Spinal cord (tissue), 10 donors: ENCODE results near the gene CEBPA. TPM values are rescaled to one million over a fixed set of nuclear protein-coding genes. Genes with fewer than 3 reads are reported as not detected.

Source experiments
- DNase-seq, 6 donors: peaks; one replicate each; pipeline versions ENCODE4 v3.0.0 to v3.0.0-alpha.2; 2013 to 2015; ENCODE audit warnings: low spot score in 6 of 6, low read depth in 4 of 6
- H3K27ac ChIP-seq: one replicate; pipeline ENCODE4 v1.5.1; 2013; ENCODE audit warnings: low read depth, low read length, control low read depth
- H3K27me3 ChIP-seq: one replicate; pipeline ENCODE4 v1.6.1; 2013; ENCODE audit warnings: low read length; ENCODE audit not compliant: control insufficient read depth, insufficient read depth
- H3K36me3 ChIP-seq: one replicate; pipeline ENCODE4 v1.6.1; 2013; ENCODE audit warnings: low read length; ENCODE audit not compliant: control insufficient read depth, insufficient read depth
- H3K4me1 ChIP-seq: one replicate; pipeline ENCODE4 v1.6.1; 2013; ENCODE audit warnings: low read length; ENCODE audit not compliant: control insufficient read depth, insufficient read depth
- H3K4me3 ChIP-seq: one replicate; pipeline ENCODE4 v1.5.1; 2013; ENCODE audit warnings: low read depth, low read length, control low read depth
- H3K9me3 ChIP-seq: one replicate; pipeline ENCODE4 v1.6.1; 2013; ENCODE audit warnings: low read length; ENCODE audit not compliant: control insufficient read depth, insufficient read depth
- WGBS: methylation state at CpG from one replicate; pipeline ENCODE4 v1.1.5; 2013; ENCODE audit warnings: missing lambda C conversion rate; ENCODE audit not compliant: insufficient coverage; 5-methylcytosine and 5-hydroxymethylcytosine counted together
- polyA plus RNA-seq, 2 donors: library from polyadenylated mRNA; unstranded; fragments of 120-200 nt; gene quantifications; one replicate each; pipeline ENCODE4 v1.2.1, GENCODE V29; 2013; ENCODE audit not compliant: insufficient read length in 2 of 2
- total RNA-seq, 2 donors: library from RNA; depleted of rRNA in 1 of 2; stranded (reverse); fragments of 120-200 nt in 1 of 2; fragments of >200 nt in 1 of 2; gene quantifications; one replicate each; pipeline versions ENCODE4 v1.2.3 to v1.2.4, GENCODE V29; 2013 to 2014
- donor health status: healthy.

CEBPA gene
- total and polyA plus RNA-seq, 4 donors = 5.1 to 6.7 (median 6.2) TPM

DNA sequence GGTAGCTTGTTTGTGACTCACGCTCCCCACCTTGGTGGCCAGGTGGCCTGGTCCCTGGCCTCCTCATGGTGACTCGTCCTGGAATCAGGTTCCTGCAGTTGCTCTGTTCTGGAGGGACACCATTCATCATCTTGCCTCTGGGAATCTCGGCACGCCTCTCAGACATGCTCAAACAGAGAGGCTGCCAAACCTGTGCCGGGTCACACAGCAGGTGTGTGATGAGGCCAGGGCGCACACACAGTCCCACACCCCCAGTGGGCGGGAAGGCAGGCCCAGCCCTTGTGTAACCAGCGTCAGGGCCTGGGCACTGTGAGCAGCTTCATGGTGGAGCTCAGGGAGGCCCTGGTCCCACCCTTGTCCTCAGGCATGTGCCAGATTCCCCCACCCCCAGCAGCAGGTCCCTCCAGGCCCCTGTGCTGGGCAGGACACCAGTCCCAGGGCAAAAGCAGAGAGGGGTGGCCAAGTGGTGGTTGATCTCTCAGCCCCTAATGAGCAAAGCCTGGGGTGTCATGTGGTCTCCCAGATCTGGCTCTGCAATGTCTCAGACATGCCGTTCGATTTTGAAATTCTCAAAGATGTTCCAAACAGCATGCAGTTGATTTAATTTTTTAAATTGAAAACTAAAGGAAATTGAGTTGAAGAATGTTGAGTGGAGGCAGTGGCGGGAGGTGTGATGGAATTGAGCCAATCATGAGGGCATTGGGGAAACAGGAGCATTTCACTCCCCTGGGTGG lies 12.1 kb downstream of the CEBPA start:
- H3K4me3 ChIP-seq = no peak overlapping the region

DNA sequence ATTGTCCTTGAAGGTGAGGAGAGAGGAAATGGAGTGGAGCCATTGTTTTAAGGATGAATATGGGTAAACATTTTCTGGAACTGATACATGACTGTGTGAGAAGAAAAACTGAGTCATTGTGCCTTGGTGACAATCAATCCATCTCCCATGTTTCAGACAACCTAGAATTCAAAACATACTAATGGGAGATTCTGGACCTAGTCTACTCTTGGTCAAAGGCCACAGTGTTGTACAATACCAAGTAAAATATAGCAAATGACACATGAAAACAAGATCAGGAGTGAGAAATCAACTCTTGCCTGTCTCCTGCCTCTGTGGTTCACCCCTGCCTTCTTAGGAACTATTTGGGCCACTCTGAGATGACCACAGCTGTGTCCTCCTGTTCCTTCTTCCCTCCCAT lies 13.1 kb downstream of the CEBPA start:
- Histone ChIP-seq H3K27ac (no peak overlapping the region), H3K27me3 (peaks cover 6% of the 10 kb centered on the region), H3K9me3 (no peaks in the 10 kb centered on the region), H3K4me1 (peaks cover 31% of the 10 kb centered on the region), H3K4me3 (no peak overlapping the region), H3K36me3 (no peaks in the 10 kb centered on the region)
- DNase-seq = no peak

More for the DNA sequence above, 12.1 kb downstream of the CEBPA start:
- DNase-seq = no peak
- Histone ChIP-seq H3K4me1 (peaks cover 31% of the 10 kb centered on the region), H3K9me3 (no peaks in the 10 kb centered on the region), H3K27ac (no peak overlapping the region), H3K36me3 (no peaks in the 10 kb centered on the region), H3K27me3 (peaks cover 7% of the 10 kb centered on the region)
- WGBS = 88% methylated on average over 10 of the region's 11 CpGs

DNA sequence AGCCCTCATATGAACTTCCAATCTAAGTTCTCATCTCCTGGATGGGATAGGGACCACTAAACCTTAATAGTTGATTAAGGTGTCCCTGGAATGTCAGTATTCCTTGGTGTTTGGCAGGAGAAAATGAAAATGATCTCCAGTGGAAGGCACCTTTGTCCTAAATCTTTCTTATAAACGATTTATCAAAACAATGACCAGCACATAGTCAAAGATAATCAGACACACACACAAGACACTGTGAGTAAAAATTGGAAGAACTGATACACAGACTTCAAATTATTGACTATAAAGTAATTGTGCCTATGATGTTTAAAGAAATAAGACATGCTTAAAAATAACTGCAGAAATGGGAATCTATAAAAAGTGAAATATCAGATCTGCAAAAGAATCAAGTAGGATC lies 13.7 kb downstream of the CEBPA start:
- H3K4me3 ChIP-seq = no peak overlapping the region
- no peak for DNase-seq
- no peaks in the 10 kb centered on the region for H3K36me3 ChIP-seq
- peaks cover 27% of the 10 kb centered on the region for H3K4me1 ChIP-seq
- no peak overlapping the region for H3K27ac ChIP-seq
- H3K27me3 ChIP-seq = peaks cover 5% of the 10 kb centered on the region
- H3K9me3 ChIP-seq = no peaks in the 10 kb centered on the region
- no CpG with 5 or more reads among the region's 1 CpG for WGBS

DNA sequence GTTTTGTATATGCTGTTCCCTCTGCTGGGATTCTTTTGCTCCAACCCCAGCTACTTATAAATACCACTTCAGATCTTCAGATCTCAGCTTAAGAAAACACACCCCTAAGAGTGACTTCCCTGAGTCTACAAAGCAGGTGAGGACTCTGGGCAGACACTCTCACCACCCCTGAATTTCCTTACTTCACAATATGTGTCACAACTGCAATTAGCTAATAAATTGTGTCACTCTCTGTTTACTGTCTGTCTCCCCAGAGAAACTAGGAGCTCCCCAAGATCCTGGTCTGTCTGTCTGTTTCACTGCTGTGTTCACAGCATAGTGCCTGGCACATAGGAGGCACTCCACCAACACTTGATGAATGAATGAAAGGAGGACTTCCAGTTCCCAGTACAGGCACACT lies 14.4 kb downstream of the CEBPA start:
- H3K4me1 ChIP-seq = peaks cover 20% of the 10 kb centered on the region
- H3K27me3 ChIP-seq = peaks cover 5% of the 10 kb centered on the region
- no peaks in the 10 kb centered on the region for H3K9me3 ChIP-seq
- no peak overlapping the region for H3K27ac ChIP-seq
- H3K4me3 ChIP-seq = no peak overlapping the region
- no peaks in the 10 kb centered on the region for H3K36me3 ChIP-seq
- DNase-seq = no peak

DNA sequence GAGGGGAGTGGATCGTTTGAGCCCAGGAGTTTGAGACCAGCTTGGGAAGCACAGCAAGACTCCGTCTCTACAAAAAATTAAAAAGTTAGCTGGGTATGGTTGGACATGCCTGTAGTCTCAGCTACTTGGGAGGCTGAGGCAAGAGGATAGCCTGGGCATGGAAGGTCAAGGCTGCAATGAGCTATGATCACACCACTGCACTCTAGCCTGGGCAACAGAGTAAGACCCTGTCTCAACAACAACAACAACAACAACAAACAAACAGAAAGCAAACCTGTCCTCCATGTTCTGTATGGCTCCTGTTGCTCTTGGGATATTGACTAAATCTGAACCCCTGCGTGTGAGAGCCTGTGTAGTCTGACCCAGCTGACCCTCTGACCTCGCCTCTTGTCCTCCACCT lies 14.9 kb downstream of the CEBPA start:
- DNase-seq = no peak
- H3K4me1 ChIP-seq = peaks cover 16% of the 10 kb centered on the region
- peaks cover 5% of the 10 kb centered on the region for H3K27me3 ChIP-seq
- H3K9me3 ChIP-seq = no peaks in the 10 kb centered on the region
- H3K27ac ChIP-seq = no peak overlapping the region
- no peak overlapping the region for H3K4me3 ChIP-seq
- 81% methylated on average over 4 of the region's 4 CpGs for WGBS
- no peaks in the 10 kb centered on the region for H3K36me3 ChIP-seq

DNA sequence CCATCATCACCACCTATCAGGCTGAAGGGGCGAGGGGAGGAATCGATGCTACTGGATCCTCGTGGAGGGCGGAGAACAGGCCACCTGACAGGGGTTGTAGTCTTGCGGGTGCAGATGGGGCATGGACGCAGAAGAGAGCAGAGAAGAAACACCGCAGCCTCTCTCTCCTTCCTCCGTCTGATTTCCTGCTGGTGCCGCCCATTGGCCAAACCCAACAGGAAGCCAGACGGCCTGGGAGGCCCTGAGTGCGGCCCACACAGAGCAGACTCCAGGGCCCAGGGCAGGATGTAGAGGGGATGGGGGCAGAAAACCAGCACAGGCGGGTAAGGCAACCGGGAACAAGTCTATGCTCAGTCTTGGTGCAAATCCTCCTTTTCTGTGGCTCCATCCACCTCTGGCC lies 15.4 kb downstream of the CEBPA start:
- peaks cover 5% of the 10 kb centered on the region for H3K27me3 ChIP-seq
- 82% methylated on average over 12 of the region's 13 CpGs for WGBS
- peaks cover 11% of the 10 kb centered on the region for H3K4me1 ChIP-seq
- no peaks in the 10 kb centered on the region for H3K36me3 ChIP-seq
- H3K27ac ChIP-seq = no peak overlapping the region
- DNase-seq = no peak
- H3K4me3 ChIP-seq = no peak overlapping the region
- no peaks in the 10 kb centered on the region for H3K9me3 ChIP-seq

DNA sequence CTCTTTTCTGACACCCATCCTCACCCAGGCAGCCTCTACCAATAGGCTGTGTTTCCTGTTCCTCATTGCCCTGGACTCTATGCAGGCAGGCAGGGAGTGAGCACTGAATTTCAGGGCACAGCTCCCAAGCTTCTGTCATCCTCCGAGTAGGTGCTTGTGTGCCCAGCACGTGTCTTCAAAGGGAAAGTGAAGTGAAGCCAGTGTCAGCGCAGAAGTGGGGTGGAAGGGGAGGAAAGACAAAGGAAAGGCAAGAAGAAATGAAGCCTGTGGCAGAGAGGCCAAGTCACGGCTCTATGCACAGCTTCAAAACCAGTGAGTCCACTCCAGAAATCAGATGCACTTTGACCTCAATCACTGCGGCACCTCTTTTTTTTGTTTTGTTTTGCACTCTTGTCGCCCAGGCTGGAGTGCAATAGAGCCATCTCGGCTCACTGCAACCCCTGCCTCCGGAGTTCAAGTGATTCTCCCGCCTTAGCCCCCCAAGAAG lies 16.9 kb downstream of the CEBPA start:
- Histone ChIP-seq H3K27me3 (peaks cover 5% of the 10 kb centered on the region), H3K4me3 (no peak overlapping the region), H3K36me3 (no peaks in the 10 kb centered on the region), H3K27ac (no peak overlapping the region), H3K9me3 (no peaks in the 10 kb centered on the region), H3K4me1 (peaks cover 4% of the 10 kb centered on the region)
- DNase-seq = no peak
- 49% methylated on average over 9 of the region's 9 CpGs for WGBS

DNA sequence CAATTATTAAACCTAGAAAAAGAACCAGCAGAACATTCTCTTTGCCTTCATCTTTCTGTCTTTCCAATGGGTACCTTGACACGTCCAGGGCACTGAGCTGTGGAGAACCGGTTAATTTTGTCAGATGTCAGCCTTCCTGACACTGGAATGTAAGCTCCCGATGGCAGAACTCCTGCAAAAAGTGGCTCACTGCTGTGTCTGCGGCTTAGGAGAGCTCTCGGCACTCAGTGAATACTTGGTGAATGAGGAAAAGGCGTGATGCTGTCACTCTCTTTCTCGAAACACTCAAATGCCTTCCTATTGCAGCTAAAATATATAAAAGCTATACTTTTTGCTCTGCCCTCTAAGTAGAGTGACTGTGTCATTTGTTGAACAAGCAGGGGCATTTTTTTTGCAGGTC lies 17.6 kb downstream of the CEBPA start:
- Histone ChIP-seq H3K4me1 (peaks cover 9% of the 10 kb centered on the region), H3K36me3 (no peaks in the 10 kb centered on the region), H3K9me3 (no peaks in the 10 kb centered on the region), H3K27ac (no peak overlapping the region), H3K4me3 (no peak overlapping the region), H3K27me3 (peaks cover 5% of the 10 kb centered on the region)
- WGBS = 67% methylated on average over 2 of the region's 7 CpGs
- no peak for DNase-seq

DNA sequence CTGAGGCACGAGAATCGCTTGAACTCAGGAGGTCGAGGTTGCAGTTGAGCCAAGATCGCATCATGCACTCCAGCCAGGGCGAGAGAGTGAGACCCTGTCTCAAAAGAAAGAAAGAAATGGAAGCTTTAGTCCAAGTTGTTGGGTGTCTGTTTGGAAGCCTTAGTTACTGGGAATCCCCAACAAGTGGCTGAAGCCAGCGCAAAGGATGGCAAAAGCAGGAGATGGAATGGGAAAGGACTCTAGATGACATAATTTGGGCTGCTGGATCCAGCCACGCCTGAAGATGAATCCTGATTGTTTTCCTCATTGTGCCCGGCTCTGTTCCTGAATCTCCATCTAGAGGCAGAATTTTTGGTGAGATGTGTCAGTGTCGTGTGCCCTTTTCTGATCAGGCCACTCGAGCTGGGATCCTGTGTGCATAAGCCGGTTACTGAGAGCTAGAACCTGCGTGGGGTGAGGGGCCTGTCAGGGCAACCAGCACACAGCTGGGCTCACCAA lies 18.1 kb downstream of the CEBPA start:
- no peak overlapping the region for H3K27ac ChIP-seq
- WGBS = 85% methylated on average over 11 of the region's 12 CpGs
- H3K4me1 ChIP-seq = peaks cover 14% of the 10 kb centered on the region
- H3K36me3 ChIP-seq = no peaks in the 10 kb centered on the region
- H3K9me3 ChIP-seq = no peaks in the 10 kb centered on the region
- DNase-seq = no peak
- H3K27me3 ChIP-seq = peaks cover 5% of the 10 kb centered on the region
- H3K4me3 ChIP-seq = no peak overlapping the region

DNA sequence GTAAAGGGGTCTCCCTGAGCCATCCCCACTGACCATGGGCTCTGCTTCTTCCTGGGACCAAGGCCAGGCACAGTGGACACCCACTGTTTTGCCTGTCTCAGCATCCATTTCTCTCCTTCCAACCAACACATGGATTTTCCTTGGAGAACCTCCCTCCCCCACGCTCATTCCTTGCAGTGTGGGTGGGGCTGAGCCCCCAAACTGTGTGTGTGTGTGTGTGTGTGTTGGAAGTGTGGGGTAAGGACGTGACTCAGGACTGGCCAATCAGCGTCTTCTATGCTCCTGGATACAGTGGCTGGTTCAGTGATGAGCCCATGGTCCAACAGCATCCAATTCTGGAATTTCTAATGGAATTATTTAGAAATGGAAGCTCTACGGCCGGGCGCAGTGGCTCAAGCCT lies 18.7 kb downstream of the CEBPA start:
- Histone ChIP-seq H3K4me3 (no peak overlapping the region), H3K9me3 (no peaks in the 10 kb centered on the region), H3K27ac (no peak overlapping the region), H3K4me1 (peaks cover 15% of the 10 kb centered on the region), H3K36me3 (no peaks in the 10 kb centered on the region), H3K27me3 (peaks cover 5% of the 10 kb centered on the region)
- DNase-seq = no peak
- 96% methylated on average over 3 of the region's 6 CpGs for WGBS
